GM12878 (cell line): Measurements from ENCODE around the gene CACNB3. TPM values are rescaled to one million over a fixed set of nuclear protein-coding genes. Genes with fewer than 3 reads are reported as not detected.

Source experiments
- BHLHE40 ChIP-seq, 2 experiments: fragments of 450-650 bp in 1 of 2; IDR thresholded peaks; 2 replicates each; pipeline ENCODE4 v1.6.1; 2011 to 2017; ENCODE audit warnings: low read depth in 2 of 2, borderline replicate concordance in 1 of 2, improper control_type of control experiment in 1 of 2, low read length in 1 of 2, mild to moderate bottlenecking in 1 of 2
- HDGF ChIP-seq: fragments of 450-650 bp; IDR thresholded peaks from 2 replicates; pipeline ENCODE4 v1.6.1; 2016; ENCODE audit warnings: antibody characterized with exemption
- NR2C1 ChIP-seq: fragments of 450-650 bp; IDR thresholded peaks from 2 replicates; pipeline ENCODE4 v1.6.1; 2017; ENCODE audit warnings: antibody characterized with exemption, mild to moderate bottlenecking, moderate library complexity
- SP1 ChIP-seq: IDR thresholded peaks from one replicate; pipeline ENCODE4 v1.6.1; 2011; ENCODE audit warnings: low read depth, low read length
- TCF7 ChIP-seq: IDR thresholded peaks from 2 replicates; pipeline ENCODE4 v1.6.1; 2014; ENCODE audit warnings: antibody characterized with exemption, borderline replicate concordance
- ZNF274 ChIP-seq: IDR thresholded peaks from one replicate; pipeline ENCODE4 v1.8.0; 2011; ENCODE audit not compliant: insufficient read length, insufficient read depth
- polyA plus RNA-seq, 11 experiments: library from polyadenylated mRNA; depleted of rRNA in 4 of 11; unstranded in 6 of 11; stranded (reverse) in 5 of 11; fragments of >200 nt; fragmentation: Nextera tagmentation in 4 of 11; fragmentation: Illumina TruSeq in 1 of 11; extraction: Ambion mirVana in 4 of 11; extraction: Trizol in 1 of 11; gene quantifications; 1 replicate in 1 of 11; 2 replicates in 10 of 11; pipeline versions ENCODE4 v1.2.1 to v1.2.3, GENCODE V29; 2011 to 2016; ENCODE audit warnings: inconsistent platforms in 2 of 11, missing spikeins in 2 of 11, low read depth in 1 of 11
- total RNA-seq, 4 experiments: library from RNA; depleted of rRNA in 3 of 4; stranded (reverse); fragments of >200 nt in 3 of 4; fragmentation: Illumina TruSeq in 1 of 4; extraction: Trizol in 1 of 4; gene quantifications; 2 replicates each; pipeline versions ENCODE4 v1.2.1 to v1.2.3, GENCODE V29; 2013 to 2021
- TF ChIP-seq, protein P1 (sequence below): fragments of 450-650 bp; IDR thresholded peaks from 2 replicates; pipeline ENCODE4 v1.6.1; 2016; ENCODE audit warnings: mild to moderate bottlenecking, moderate library complexity, borderline replicate concordance
- TF ChIP-seq, protein P2 (sequence below): fragments of 450-650 bp; IDR thresholded peaks from 2 replicates; pipeline ENCODE4 v1.6.1; 2018; ENCODE audit warnings: borderline replicate concordance, mild to moderate bottlenecking; ENCODE audit not compliant: partially characterized antibody
- TF ChIP-seq, protein P3 (sequence below): fragments of 450-650 bp; IDR thresholded peaks from 2 replicates; pipeline ENCODE4 v1.6.1; 2016; ENCODE audit warnings: mild to moderate bottlenecking

The CACNB3 gene
- total and polyA plus RNA-seq, 10 of the 15 experiments (the other 5 are each of a cell fraction or from before 2014, with no cell fraction given), result 0.78 to 5.0 (median 1.7) TPM

DNA sequence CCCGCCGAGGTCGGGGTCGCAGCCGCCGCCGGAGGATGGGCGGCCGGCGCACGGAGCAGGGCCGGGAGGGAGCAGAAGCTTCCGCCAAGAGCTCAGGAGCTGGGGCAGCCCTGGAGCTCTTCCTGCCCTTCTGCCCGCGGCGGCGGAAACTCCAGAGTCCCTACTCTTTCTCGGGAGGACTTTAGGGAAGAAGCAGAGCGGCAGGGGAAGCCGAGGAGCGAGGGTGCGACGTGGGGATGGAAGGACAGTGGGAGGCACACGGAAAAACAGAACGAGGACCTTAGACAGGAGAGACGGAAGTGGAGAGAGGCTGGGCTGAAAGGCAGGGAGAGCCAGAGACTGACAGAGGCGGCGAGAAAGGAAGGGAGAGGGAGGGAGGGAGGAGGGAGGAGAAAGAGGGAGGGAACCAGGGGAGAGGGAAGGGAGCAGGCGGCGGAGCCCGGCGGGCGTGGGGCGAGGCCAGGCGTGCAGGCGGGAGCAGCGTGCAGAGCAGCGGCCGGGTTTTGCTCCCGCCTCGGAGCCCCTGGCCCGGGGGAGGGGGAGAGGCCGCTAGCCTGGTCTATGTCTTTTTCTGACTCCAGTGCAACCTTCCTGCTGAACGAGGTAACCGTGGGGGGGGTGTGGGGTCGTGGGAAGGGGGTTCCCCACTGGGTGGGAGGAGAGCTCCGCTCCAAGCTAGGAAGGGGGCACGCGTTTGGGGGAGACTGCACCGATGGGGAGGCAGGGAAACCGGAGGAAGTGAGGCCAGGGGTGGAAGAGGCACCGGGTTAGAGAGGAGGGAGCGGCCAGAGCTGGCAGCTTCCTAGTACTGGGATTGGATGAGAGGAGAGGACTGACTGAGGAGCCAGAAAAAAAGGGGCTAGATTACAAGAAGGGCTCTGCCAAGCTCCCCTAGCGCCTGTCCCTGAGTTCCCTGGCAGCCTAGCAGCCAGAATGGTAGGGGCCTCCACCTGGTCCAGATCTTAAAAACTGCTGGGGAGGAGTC lies 2.9 kb upstream of the CACNB3 start (continued):
- no peak for TF ChIP-seq SP1
- TF ChIP-seq, protein P1, sequence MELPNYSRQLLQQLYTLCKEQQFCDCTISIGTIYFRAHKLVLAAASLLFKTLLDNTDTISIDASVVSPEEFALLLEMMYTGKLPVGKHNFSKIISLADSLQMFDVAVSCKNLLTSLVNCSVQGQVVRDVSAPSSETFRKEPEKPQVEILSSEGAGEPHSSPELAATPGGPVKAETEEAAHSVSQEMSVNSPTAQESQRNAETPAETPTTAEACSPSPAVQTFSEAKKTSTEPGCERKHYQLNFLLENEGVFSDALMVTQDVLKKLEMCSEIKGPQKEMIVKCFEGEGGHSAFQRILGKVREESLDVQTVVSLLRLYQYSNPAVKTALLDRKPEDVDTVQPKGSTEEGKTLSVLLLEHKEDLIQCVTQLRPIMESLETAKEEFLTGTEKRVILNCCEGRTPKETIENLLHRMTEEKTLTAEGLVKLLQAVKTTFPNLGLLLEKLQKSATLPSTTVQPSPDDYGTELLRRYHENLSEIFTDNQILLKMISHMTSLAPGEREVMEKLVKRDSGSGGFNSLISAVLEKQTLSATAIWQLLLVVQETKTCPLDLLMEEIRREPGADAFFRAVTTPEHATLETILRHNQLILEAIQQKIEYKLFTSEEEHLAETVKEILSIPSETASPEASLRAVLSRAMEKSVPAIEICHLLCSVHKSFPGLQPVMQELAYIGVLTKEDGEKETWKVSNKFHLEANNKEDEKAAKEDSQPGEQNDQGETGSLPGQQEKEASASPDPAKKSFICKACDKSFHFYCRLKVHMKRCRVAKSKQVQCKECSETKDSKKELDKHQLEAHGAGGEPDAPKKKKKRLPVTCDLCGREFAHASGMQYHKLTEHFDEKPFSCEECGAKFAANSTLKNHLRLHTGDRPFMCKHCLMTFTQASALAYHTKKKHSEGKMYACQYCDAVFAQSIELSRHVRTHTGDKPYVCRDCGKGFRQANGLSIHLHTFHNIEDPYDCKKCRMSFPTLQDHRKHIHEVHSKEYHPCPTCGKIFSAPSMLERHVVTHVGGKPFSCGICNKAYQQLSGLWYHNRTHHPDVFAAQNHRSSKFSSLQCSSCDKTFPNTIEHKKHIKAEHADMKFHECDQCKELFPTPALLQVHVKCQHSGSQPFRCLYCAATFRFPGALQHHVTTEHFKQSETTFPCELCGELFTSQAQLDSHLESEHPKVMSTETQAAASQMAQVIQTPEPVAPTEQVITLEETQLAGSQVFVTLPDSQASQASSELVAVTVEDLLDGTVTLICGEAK, result peak; percentile 24; the same call in 1 of the 2 replicates
- TF ChIP-seq, protein P2, sequence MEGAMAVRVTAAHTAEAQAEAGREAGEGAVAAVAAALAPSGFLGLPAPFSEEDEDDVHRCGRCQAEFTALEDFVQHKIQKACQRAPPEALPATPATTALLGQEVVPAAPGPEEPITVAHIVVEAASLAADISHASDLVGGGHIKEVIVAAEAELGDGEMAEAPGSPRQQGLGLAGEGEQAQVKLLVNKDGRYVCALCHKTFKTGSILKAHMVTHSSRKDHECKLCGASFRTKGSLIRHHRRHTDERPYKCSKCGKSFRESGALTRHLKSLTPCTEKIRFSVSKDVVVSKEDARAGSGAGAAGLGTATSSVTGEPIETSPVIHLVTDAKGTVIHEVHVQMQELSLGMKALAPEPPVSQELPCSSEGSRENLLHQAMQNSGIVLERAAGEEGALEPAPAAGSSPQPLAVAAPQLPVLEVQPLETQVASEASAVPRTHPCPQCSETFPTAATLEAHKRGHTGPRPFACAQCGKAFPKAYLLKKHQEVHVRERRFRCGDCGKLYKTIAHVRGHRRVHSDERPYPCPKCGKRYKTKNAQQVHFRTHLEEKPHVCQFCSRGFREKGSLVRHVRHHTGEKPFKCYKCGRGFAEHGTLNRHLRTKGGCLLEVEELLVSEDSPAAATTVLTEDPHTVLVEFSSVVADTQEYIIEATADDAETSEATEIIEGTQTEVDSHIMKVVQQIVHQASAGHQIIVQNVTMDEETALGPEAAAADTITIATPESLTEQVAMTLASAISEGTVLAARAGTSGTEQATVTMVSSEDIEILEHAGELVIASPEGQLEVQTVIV, result peak; percentile 18
- TF ChIP-seq TCF7, result no peak
- TF ChIP-seq HDGF, result peak; percentile 81; the same call in 1 of the 2 replicates
- peak in 1 of 2 experiments; percentile 29; a peak in 1 of 4 replicates for TF ChIP-seq BHLHE40 (IDR thresholded peaks at IDR 0.05; ENCODE audit: borderline replicate concordance in 1 of 2, low read depth in 2 of 2, low read length in 1 of 2)
- TF ChIP-seq ZNF274, result no peak
- TF ChIP-seq NR2C1, result no peak
- TF ChIP-seq, protein P3, sequence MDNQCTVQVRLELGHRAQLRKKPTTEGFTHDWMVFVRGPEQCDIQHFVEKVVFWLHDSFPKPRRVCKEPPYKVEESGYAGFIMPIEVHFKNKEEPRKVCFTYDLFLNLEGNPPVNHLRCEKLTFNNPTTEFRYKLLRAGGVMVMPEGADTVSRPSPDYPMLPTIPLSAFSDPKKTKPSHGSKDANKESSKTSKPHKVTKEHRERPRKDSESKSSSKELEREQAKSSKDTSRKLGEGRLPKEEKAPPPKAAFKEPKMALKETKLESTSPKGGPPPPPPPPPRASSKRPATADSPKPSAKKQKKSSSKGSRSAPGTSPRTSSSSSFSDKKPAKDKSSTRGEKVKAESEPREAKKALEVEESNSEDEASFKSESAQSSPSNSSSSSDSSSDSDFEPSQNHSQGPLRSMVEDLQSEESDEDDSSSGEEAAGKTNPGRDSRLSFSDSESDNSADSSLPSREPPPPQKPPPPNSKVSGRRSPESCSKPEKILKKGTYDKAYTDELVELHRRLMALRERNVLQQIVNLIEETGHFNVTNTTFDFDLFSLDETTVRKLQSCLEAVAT, result peak; percentile 77; the same call in 1 of the 2 replicates
